ENCODE data around the gene MCC.

DNA sequence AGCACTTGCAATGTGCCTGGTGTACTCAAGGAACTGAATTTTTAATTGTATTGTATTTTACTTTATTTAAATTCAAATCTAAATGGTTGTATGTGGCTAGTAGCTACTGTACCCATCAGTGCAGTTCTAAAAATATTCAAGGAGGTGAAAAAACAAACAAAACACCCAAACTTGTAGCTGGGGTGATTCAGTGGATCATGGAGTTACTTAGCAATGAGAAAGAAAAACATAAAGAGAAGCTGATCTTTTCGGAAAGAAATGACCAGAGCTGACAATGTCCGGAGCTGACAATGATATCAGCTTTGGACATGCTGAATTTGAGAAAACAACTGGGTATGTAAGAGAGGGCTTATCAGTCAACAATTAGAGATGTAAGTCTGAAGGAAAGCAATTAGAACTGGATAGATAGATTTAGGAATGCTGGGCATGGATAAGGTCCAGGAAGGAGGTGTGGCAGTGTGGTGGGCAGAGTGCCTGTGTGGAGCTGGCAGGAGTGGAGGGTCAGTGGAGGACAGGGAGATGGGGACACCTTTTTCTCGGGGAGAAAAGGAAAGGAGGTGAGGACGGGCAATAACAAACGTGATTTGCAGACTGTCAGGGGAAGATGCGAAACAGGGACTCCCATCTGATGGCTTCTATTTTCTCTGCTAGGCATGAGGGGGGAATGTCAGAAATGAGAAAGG is 398.5 kb downstream of the MCC start:
- TF ChIP-seq POLR2A (IDR thresholded peaks at IDR 0.05; ENCODE audit: low read length) (no peak), GATA1 (IDR thresholded peaks at IDR 0.05; ENCODE audit: low read depth, low read length) (no peak)

Data from erythroblast (primary cell).